Uterus (tissue), 4 donors: Measurements from ENCODE around the gene LMTK2. TPM values are rescaled to one million over a fixed set of nuclear protein-coding genes. Genes with fewer than 3 reads are reported as not detected.

ENCODE experiments used
- DNase-seq, 2 donors: peaks; one replicate each; pipeline ENCODE4 v3.0.0-alpha.2; 2019 to 2020
- H3K27ac ChIP-seq, 2 donors: fragments of 200-600 bp; sonication (generic); 1 replicate in 1 of 2; 2 replicates in 1 of 2; pipeline ENCODE4 v1.5.1; 2016 to 2018
- H3K27me3 ChIP-seq, 2 donors: fragments of 200-600 bp; sonication (generic); one replicate each; pipeline ENCODE4 v1.5.1; 2018 to 2019; ENCODE audit warnings: control low read depth in 1 of 2
- H3K36me3 ChIP-seq, 2 donors: fragments of 200-600 bp; sonication (generic); one replicate each; pipeline ENCODE4 v1.5.1; 2019; ENCODE audit warnings: control low read depth in 1 of 2
- H3K4me1 ChIP-seq, 2 donors: fragments of 200-600 bp; sonication (generic); one replicate each; pipeline ENCODE4 v1.5.1; 2018 to 2019; ENCODE audit warnings: control low read depth in 1 of 2
- H3K4me3 ChIP-seq, 2 donors: fragments of 200-600 bp; sonication (generic); 1 replicate in 1 of 2; 2 replicates in 1 of 2; pipeline ENCODE4 v1.5.1; 2018 to 2019; ENCODE audit warnings: mild to moderate bottlenecking in 1 of 2
- H3K9me3 ChIP-seq, 2 donors: fragments of 200-600 bp; sonication (generic); one replicate each; pipeline ENCODE4 v1.5.1; 2019; ENCODE audit warnings: control low read depth in 1 of 2
- POLR2A ChIP-seq, 2 donors: fragments of 450-650 bp; IDR thresholded peaks; one replicate each; pipeline ENCODE4 v1.6.1; 2016; ENCODE audit warnings: antibody characterized with exemption in 2 of 2, mild to moderate bottlenecking in 1 of 2, moderate library complexity in 1 of 2
- intact Hi-C: fragments of 100-400 bp; cut with DNase I; formaldehyde crosslinking; loops from one replicate; pipeline ENCODE4 v1.15.1; 2023; ENCODE audit warnings: low total_unique reads
- total RNA-seq, 4 donors: library from RNA; depleted of rRNA in 3 of 4; stranded (reverse); fragments of >200 nt in 3 of 4; gene quantifications; one replicate each; pipeline versions ENCODE4 v1.1.0 to v1.2.4, GENCODE V29; 2014 to 2023
- TF ChIP-seq, protein P1 (sequence below), 4 experiments: fragments of 200-600 bp in 2 of 4; fragments of 450-650 bp in 2 of 4; sonication (generic) in 2 of 4; IDR thresholded peaks; one replicate each; pipeline ENCODE4 v1.5.1; 2016 to 2019; ENCODE audit warnings: antibody characterized with exemption in 4 of 4, mild to moderate bottlenecking in 2 of 4, moderate library complexity in 1 of 4
- donor health status: DM: yes; HTN: yes; CAD: no.

LMTK2 gene
- total RNA-seq, 4 donors from 2014 or later, result 5.9 to 23.3 (median 14.8) TPM

DNA sequence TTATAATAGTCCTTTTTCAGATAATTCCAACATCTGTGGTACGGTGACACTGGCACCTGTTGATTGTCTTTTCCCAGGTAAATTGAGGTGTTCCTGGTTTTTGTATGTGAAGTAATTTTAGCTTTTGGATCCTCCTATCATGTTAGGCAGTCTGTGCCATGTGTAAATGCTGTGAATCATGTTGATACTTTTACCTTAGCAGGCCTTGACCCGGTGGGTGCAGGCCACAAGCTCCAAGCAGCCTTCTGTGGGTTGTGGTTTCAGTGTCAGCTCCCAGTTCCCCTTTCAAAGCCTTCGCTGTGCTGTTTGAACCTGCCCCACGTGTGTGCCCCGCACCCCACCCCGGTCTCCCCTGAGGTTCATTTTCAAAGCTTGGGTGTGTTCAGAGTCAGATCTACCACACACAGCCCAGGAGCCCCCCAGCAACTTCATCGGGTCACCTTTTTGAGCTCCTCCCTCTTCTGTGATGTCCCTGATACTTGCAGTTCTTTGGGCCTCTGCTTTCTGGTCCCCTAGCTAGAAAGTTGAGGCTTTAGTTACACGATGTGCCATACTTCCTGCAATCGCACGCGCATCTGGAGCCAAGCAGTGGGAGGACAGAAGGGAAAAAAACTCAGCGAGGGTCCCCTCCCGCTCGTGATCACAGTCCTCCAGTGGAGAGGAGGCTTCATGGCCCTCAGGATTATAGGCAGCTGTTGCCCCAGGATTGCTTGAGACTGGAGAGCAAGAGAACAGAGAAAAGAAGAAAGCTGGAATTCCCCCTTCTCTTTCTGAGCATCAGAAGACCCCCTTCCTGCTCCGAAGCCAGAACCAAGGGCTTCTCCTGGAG, 95.9 kb downstream of the LMTK2 start:
- Histone ChIP-seq H3K4me1 (no peaks in the 10 kb centered on the region), H3K27ac (no peak overlapping the region), H3K4me3 (no peak overlapping the region), H3K36me3 (no peaks in the 10 kb centered on the region), H3K27me3 (no peaks in the 10 kb centered on the region), H3K9me3 (peaks cover 0 to 6% of the 10 kb centered on the region in 2 donors)
- DNase-seq, result no peak
- intact Hi-C loops, result no loop called here
- TF ChIP-seq, protein P1, sequence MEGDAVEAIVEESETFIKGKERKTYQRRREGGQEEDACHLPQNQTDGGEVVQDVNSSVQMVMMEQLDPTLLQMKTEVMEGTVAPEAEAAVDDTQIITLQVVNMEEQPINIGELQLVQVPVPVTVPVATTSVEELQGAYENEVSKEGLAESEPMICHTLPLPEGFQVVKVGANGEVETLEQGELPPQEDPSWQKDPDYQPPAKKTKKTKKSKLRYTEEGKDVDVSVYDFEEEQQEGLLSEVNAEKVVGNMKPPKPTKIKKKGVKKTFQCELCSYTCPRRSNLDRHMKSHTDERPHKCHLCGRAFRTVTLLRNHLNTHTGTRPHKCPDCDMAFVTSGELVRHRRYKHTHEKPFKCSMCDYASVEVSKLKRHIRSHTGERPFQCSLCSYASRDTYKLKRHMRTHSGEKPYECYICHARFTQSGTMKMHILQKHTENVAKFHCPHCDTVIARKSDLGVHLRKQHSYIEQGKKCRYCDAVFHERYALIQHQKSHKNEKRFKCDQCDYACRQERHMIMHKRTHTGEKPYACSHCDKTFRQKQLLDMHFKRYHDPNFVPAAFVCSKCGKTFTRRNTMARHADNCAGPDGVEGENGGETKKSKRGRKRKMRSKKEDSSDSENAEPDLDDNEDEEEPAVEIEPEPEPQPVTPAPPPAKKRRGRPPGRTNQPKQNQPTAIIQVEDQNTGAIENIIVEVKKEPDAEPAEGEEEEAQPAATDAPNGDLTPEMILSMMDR (IDR thresholded peaks at IDR 0.05), result no peak
- no peak for TF ChIP-seq POLR2A (IDR thresholded peaks at IDR 0.05)

DNA sequence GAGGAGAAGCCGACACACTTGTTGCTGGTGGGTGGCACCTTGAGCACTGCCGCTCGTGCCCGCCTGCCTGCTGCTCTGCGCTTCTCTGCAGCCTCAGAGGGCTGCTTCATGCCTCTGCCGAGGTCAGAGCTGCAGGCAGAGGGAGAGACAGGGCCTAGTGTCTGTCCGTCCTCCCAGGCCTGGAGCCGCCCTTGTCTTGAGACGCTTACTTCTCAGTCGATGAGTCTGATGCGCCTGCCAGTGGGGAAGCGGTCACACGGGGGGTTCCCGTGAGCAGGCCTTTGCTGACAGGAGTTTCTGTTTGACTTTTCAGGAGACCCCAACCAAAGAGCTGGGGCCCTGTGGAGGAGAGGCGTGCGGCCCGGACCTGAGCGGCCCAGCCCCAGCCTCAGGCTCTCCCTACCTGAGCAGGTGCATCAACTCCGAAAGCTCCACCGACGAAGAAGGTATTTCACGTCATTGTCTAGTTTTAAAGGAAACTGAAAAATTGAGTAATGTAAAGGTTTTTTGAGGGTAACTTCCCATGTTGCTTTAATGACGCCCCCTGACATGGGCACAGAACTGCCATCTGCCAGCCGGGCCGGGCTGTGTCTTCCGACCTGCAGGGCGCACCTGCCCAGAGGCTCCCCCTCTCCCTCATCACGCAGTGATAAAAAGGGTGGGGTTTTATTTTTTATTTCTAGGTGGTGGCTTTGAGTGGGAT, 96.8 kb downstream of the LMTK2 start:
- Histone ChIP-seq H3K9me3 (peaks cover 0 to 3% of the 10 kb centered on the region in 2 donors), H3K36me3 (no peaks in the 10 kb centered on the region), H3K4me3 (no peak overlapping the region), H3K4me1 (no peaks in the 10 kb centered on the region), H3K27ac (no peak overlapping the region), H3K27me3 (no peaks in the 10 kb centered on the region)
- intact Hi-C loops, result no loop called here
- no peak for DNase-seq
- TF ChIP-seq, protein P1 (IDR thresholded peaks at IDR 0.05), result no peak
- no peak for TF ChIP-seq POLR2A (IDR thresholded peaks at IDR 0.05)

DNA sequence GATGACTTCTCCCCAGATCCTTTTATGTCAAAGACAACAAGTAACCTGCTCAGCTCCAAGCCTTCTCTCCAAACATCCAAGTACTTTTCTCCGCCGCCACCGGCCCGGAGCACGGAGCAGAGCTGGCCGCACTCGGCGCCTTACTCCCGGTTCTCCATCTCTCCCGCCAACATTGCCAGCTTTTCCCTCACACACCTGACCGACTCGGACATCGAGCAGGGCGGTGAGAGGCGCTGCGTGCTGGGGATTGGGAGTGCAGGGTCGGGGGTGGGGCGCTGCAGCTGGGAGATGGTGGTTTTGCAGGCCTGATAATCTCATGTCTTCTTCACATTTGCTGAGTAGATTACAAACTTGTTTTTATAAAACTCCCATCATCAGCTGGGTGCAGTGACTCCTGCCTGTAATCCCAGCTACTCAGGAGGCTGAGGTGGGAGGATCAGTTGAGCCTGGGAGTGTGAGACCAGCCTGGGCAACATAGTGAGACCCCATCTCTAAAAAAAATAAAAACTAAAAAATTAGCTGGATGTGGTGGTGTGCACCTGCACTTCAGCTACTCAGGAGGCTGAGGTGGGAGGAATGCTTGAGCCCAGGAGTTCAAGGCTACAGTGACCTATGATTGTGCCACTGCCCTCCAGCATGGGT, 97.4 kb downstream of the LMTK2 start:
- no peak for DNase-seq
- H3K27me3 ChIP-seq, result no peaks in the 10 kb centered on the region
- H3K27ac ChIP-seq, result no peak overlapping the region
- H3K4me1 ChIP-seq, result no peaks in the 10 kb centered on the region
- H3K9me3 ChIP-seq, result no peaks in the 10 kb centered on the region
- no peak for TF ChIP-seq POLR2A (IDR thresholded peaks at IDR 0.05)
- TF ChIP-seq, protein P1 (IDR thresholded peaks at IDR 0.05), result no peak
- no peaks in the 10 kb centered on the region for H3K36me3 ChIP-seq
- H3K4me3 ChIP-seq, result no peak overlapping the region
- intact Hi-C loops, result no loop called here

DNA sequence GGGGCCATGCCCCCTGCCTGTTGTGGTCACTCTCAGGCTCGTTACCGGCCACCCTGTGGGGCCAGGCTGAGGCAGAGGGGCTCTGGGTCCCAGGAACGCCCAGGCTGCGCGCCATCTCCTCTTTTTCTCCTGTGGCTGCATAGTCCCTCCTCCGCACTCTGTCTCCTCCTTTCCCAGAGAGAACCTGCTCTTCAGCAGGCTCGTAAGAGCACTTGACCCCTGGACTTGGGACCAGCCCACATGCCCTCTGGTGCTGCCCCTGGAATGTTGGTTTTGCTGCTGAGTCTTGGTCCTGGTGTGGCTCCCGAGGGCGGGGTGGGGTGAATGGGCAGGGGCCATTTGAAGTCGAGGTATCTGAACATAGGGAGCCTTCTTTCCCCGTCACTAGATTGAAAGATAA, 98.0 kb downstream of the LMTK2 start:
- intact Hi-C loops, result no loop called here
- H3K9me3 ChIP-seq, result no peaks in the 10 kb centered on the region

More for the DNA sequence above, 98.0 kb downstream of the LMTK2 start:
- H3K36me3 ChIP-seq, result no peaks in the 10 kb centered on the region
- H3K27ac ChIP-seq, result no peak overlapping the region
- TF ChIP-seq, protein P1 (IDR thresholded peaks at IDR 0.05), result no peak
- TF ChIP-seq POLR2A (IDR thresholded peaks at IDR 0.05), result no peak
- no peaks in the 10 kb centered on the region for H3K4me1 ChIP-seq
- no peaks in the 10 kb centered on the region for H3K27me3 ChIP-seq
- no peak for DNase-seq
- no peak overlapping the region for H3K4me3 ChIP-seq
